ENCODE results near the gene KLHL35.
"Not testable (repeated sequence)": the region's sequence is repeated elsewhere in the genome, so short reads cannot be mapped to it uniquely, and the experiment has no call there.

KLHL35 gene

GRCh38 chr11:75421035-75421602 lies 11.9 kb downstream of the KLHL35 start:
- FAIRE-seq (no peak), DNase-seq (ENCODE audit: insufficient read length, low spot score) (no peak)

GRCh38 chr11:75420224-75421034 lies 12.6 kb downstream of the KLHL35 start:
- TF ChIP-seq POLR2AphosphoS5 (IDR thresholded peaks at IDR 0.05; ENCODE audit: low read depth, low read length) (no peak), PAX5 (IDR thresholded peaks at IDR 0.05; ENCODE audit: insufficient read depth, low read length, severe bottlenecking) (no peak), TAF1 (IDR thresholded peaks at IDR 0.05; ENCODE audit: low read depth, low read length) (no peak), POLR2A (IDR thresholded peaks at IDR 0.05; ENCODE audit: low read depth, low read length) (no peak), POU2F2 (IDR thresholded peaks at IDR 0.05; ENCODE audit: low read depth, low read length) (no peak), SPI1 (IDR thresholded peaks at IDR 0.05; ENCODE audit: low read depth, low read length) (no peak)
- FAIRE-seq (no peak), DNase-seq (ENCODE audit: insufficient read length, low spot score) (no peak)

More at GRCh38 chr11:75421035-75421602, 11.9 kb downstream of the KLHL35 start:
- no peak for TF ChIP-seq POLR2A (IDR thresholded peaks at IDR 0.05; ENCODE audit: low read depth, low read length)
- no peak for TF ChIP-seq SPI1 (IDR thresholded peaks at IDR 0.05; ENCODE audit: low read depth, low read length)

GRCh38 chr11:75413864-75414263 lies 19.1 kb downstream of the KLHL35 start:
- no peak for FAIRE-seq
- no peak for TF ChIP-seq POLR2AphosphoS5 (IDR thresholded peaks at IDR 0.05; ENCODE audit: low read depth, low read length)
- no peak for TF ChIP-seq POU2F2 (IDR thresholded peaks at IDR 0.05; ENCODE audit: low read depth, low read length)
- no peak for TF ChIP-seq SPI1 (IDR thresholded peaks at IDR 0.05; ENCODE audit: low read depth, low read length)
- TF ChIP-seq PAX5 (IDR thresholded peaks at IDR 0.05; ENCODE audit: insufficient read depth, low read length, severe bottlenecking) = no peak
- TF ChIP-seq POLR2A (IDR thresholded peaks at IDR 0.05; ENCODE audit: low read depth, low read length) = no peak
- no peak for TF ChIP-seq TAF1 (IDR thresholded peaks at IDR 0.05; ENCODE audit: low read depth, low read length)
- no peak for DNase-seq (ENCODE audit: insufficient read length, low spot score)

GRCh38 chr11:75413146-75413545 lies 19.9 kb downstream of the KLHL35 start:
- not testable (repeated sequence) for FAIRE-seq; DNase-seq (ENCODE audit: insufficient read length, low spot score)

DNA sequence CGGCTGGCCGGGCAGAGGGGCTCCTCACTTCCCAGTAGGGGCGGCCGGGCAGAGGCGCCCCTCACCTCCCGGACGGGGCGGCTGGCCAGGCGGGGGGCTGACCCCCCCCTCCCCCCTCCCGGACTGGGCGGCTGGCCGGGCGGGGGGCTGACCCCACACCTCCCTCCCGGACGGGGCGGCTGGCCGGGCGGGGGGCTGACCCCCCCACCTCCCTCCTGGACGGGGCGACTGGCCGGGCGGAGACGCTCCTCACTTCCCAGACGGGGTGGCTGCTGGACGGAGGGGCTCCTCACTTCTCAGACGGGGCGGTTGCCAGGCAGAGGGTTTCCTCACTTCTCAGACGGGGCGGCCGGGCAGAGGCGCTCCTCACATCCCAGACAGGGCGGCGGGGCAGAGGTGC lies 23.0 kb downstream of the KLHL35 start:
- not testable (repeated sequence) for FAIRE-seq; DNase-seq (ENCODE audit: insufficient read length, low spot score)

GRCh38 chr11:75408957-75409219 lies 24.1 kb downstream of the KLHL35 start:
- TF ChIP-seq POLR2AphosphoS5 (IDR thresholded peaks at IDR 0.05; ENCODE audit: low read depth, low read length) = 0 out of 2 replicates have a peak, but pooled peaks have one; percentile 30
- TF ChIP-seq PAX5 (IDR thresholded peaks at IDR 0.05; ENCODE audit: insufficient read depth, low read length, severe bottlenecking) = no peak
- TF ChIP-seq SPI1 (IDR thresholded peaks at IDR 0.05; ENCODE audit: low read depth, low read length) = no peak
- TF ChIP-seq POU2F2 (IDR thresholded peaks at IDR 0.05; ENCODE audit: low read depth, low read length) = no peak
- no peak for TF ChIP-seq TAF1 (IDR thresholded peaks at IDR 0.05; ENCODE audit: low read depth, low read length)
- TF ChIP-seq POLR2A (IDR thresholded peaks at IDR 0.05; ENCODE audit: low read depth, low read length) = no peak
- DNase-seq (ENCODE audit: insufficient read length, low spot score) (no peak), FAIRE-seq (no peak)

DNA sequence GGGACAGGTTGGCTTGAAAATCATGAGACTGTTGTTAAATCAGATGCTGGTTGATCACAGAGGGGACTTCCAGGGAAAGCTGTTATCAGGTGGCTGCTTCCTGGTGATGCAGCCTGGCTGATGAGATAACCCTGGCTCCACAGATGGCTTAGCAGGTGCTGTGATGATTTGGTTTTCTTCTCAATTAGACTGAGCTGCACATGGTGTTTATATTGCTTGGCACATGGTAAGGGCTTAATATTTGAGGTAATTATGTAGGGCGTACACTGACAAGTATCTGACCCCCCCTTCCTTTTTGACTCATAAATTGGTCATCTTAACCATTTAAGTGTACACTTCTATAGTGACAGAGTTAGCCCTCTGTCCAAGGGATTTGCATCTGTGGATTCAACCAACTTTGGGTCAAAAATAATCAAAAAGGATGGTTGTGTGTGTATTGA lies 26.6 kb downstream of the KLHL35 start:
- TF ChIP-seq POU2F2 (IDR thresholded peaks at IDR 0.05; ENCODE audit: low read depth, low read length) (no peak), POLR2A (IDR thresholded peaks at IDR 0.05; ENCODE audit: low read depth, low read length) (no peak; the same call in 1 of the 2 replicates), PAX5 (IDR thresholded peaks at IDR 0.05; ENCODE audit: insufficient read depth, low read length, severe bottlenecking) (no peak), SPI1 (IDR thresholded peaks at IDR 0.05; ENCODE audit: low read depth, low read length) (no peak), TAF1 (IDR thresholded peaks at IDR 0.05; ENCODE audit: low read depth, low read length) (no peak), POLR2AphosphoS5 (IDR thresholded peaks at IDR 0.05; ENCODE audit: low read depth, low read length) (no peak)
- FAIRE-seq (no peak), DNase-seq (ENCODE audit: insufficient read length, low spot score) (no peak)

DNA sequence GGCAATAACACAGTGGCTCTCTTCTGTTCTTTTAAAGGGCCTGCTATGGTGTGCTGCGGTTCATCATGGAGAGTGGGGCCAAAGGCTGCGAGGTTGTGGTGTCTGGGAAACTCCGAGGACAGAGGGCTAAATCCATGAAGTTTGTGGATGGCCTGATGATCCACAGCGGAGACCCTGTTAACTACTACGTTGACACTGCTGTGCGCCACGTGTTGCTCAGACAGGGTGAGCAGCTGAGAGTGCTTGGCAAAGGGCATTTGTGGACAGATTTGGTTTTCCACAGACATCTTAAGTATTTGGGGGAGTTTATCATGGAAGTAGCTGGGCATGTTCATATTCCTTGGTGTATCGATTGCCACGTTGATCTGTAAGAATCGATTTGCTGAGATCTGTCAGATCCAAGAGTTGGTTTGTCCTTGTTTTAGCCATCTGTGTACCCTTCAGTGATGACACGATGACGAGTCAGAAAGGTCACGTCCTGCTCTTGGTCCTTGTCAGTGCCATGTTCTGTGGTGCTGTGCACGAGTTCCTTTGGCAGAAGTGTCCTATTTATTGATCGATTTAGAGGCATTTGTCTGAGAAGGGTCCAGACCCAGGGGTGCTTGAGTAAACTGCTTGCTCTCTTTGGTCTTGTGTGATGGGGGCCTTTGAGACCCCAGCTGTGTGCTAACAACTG lies 28.9 kb downstream of the KLHL35 start:
- DNase-seq (ENCODE audit: insufficient read length, low spot score) = no peak
- no peak for TF ChIP-seq PAX5 (IDR thresholded peaks at IDR 0.05; ENCODE audit: insufficient read depth, low read length, severe bottlenecking)
- peak; percentile 36; the same call in 1 of the 2 replicates for TF ChIP-seq POLR2AphosphoS5 (IDR thresholded peaks at IDR 0.05; ENCODE audit: low read depth, low read length)
- no peak for FAIRE-seq

DNA sequence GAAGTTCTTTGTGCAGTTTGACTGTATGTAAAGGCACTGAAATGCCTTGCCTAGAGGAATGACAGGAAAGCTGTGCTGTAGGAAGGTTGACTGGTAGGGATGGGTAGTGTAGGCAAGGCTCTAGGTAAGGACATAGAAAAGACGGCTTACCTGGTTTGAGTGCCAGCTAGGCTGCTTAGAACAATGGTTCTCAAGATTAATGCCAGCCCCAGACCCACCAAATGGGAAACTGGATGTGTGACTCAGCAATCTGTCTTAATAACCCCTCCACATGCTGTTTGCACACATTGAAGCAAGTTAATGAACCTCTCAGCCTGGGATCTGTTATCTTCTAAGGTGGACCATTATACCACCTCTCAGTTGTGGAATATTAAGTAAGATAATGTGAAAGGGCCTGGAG lies 30.0 kb downstream of the KLHL35 start:
- TF ChIP-seq SPI1 (IDR thresholded peaks at IDR 0.05; ENCODE audit: low read depth, low read length) = no peak
- no peak for TF ChIP-seq POU2F2 (IDR thresholded peaks at IDR 0.05; ENCODE audit: low read depth, low read length)
- FAIRE-seq (no peak), DNase-seq (ENCODE audit: insufficient read length, low spot score) (no peak)

DNA sequence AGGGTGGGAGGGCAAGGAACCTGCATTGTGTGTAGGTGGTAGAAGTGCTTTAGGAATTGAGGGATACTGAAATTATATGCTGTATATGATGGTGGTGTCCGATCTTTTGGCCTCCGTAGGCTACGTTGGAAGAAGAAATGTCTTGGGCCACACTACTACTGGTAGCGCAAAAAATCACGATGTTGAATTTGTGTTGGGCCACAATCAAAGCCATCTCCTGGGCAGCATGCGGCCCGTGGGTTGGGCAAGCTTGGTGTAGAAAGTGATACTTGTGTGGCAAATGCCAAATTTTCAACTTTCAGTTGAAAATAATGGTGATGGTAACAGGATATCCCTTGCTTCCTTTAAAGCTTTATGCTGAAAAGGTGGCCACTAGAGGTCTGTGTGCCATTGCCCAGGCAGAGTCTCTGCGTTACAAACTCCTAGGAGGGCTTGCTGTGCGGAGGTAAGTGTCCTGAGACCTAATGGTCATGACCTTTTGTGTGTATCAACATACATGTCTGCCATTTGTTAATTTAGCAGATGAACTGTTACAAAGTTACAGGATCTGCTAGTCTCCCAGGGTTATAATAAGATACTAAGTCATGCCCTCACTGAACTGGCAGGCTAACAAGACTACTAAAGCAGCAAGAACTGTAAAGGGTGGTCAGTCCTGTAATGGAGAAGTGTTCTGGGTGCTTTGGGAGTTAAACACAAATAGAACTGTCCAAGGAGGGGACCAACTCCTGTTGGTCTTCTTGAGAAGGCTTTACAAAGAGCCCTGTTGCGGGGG lies 30.8 kb downstream of the KLHL35 start:
- no peak for DNase-seq (ENCODE audit: insufficient read length, low spot score)
- FAIRE-seq = no peak
- TF ChIP-seq POLR2AphosphoS5 (IDR thresholded peaks at IDR 0.05; ENCODE audit: low read depth, low read length) = peak; percentile 10; the same call in 1 of the 2 replicates
- TF ChIP-seq PAX5 (IDR thresholded peaks at IDR 0.05; ENCODE audit: insufficient read depth, low read length, severe bottlenecking) = no peak
